Panc1 (cell line): ENCODE data around the gene ATF6B. TPM values are rescaled to one million over a fixed set of nuclear protein-coding genes. Genes with fewer than 3 reads are reported as not detected.

Source experiments
- ATAC-seq: fragments of 200-7000 bp; cut with Tn5 transposase; 2 replicates; pipeline ENCODE4 v1.9.1; 2020; ENCODE audit warnings: mild to moderate bottlenecking, moderate library complexity
- BruUV-seq: library from RNA; stranded (reverse); fragments of 400-500 nt; replicated peaks from 2 replicates; lab custom pipeline; 2021; lab: Mats Ljungman, UMichigan
- CTCF ChIA-PET: fragments of 300-600 bp; sonication (Branson Sonifier 250); formaldehyde crosslinking; loops from one replicate; lab custom pipeline; 2022; ENCODE audit warnings: antibody characterized with exemption; lab: Charles Lee
- POLR2A ChIA-PET: fragments of 300-600 bp; sonication (Branson Sonifier 250); formaldehyde crosslinking; loops from one replicate; lab custom pipeline; 2022; ENCODE audit warnings: antibody characterized with exemption; lab: Charles Lee
- DNase-seq: peaks from one replicate; pipeline ENCODE4 v3.0.0-alpha.2; 2010; ENCODE audit warnings: low read depth, low spot score
- H3K27ac ChIP-seq: 2 replicates; pipeline ENCODE4 v1.5.1; 2011; ENCODE audit warnings: mild to moderate bottlenecking, low read length, inconsistent platforms
- H3K27me3 ChIP-seq: fragments of 200-500 bp; sonication (Bioruptor generic); 2 replicates; pipeline ENCODE4 v1.6.0; 2014; ENCODE audit warnings: low read length, inconsistent platforms; ENCODE audit not compliant: control insufficient read depth, insufficient read depth
- H3K36me3 ChIP-seq: fragments of 200-500 bp; sonication (Bioruptor generic); 2 replicates; pipeline ENCODE4 v1.5.1; 2014; ENCODE audit warnings: inconsistent platforms, mild to moderate bottlenecking, low read length, moderate library complexity; ENCODE audit not compliant: control insufficient read depth, insufficient read depth
- H3K4me1 ChIP-seq: 2 replicates; pipeline ENCODE4 v1.5.1; 2011; ENCODE audit warnings: inconsistent platforms, mild to moderate bottlenecking, low read length, moderate library complexity; ENCODE audit not compliant: control insufficient read depth, insufficient read depth
- H3K4me3 ChIP-seq, 2 experiments: 2 replicates each; pipeline ENCODE4 v1.5.1; 2011 to 2012; ENCODE audit warnings: low read depth in 2 of 2, low read length in 2 of 2, mild to moderate bottlenecking in 2 of 2, inconsistent platforms in 1 of 2, moderate library complexity in 1 of 2
- H3K9me3 ChIP-seq: fragments of 200-500 bp; sonication (Bioruptor generic); 2 replicates; pipeline ENCODE4 v1.5.1; 2014; ENCODE audit warnings: low read depth, mild to moderate bottlenecking, inconsistent platforms, low read length, moderate library complexity; ENCODE audit not compliant: control insufficient read depth, insufficient read depth
- CTCF ChIP-seq: fragments of 450-650 bp; IDR thresholded peaks from 2 replicates; pipeline ENCODE4 v1.5.1; 2017; ENCODE audit warnings: mild to moderate bottlenecking
- POLR2AphosphoS5 ChIP-seq: IDR thresholded peaks from 2 replicates; pipeline ENCODE4 v1.6.1; 2012; ENCODE audit warnings: mild to moderate bottlenecking, low read depth, low read length, moderate library complexity
- SIN3A ChIP-seq: IDR thresholded peaks from 2 replicates; pipeline ENCODE4 v1.6.1; 2012; ENCODE audit warnings: low read depth, mild to moderate bottlenecking, low read length, moderate library complexity, borderline replicate concordance; ENCODE audit not compliant: insufficient read depth
- TCF7L2 ChIP-seq: IDR thresholded peaks from 2 replicates; pipeline ENCODE4 v1.6.1; 2011; ENCODE audit warnings: mild to moderate bottlenecking, low read depth, low read length, inconsistent platforms
- in situ Hi-C: cut with HindIII; loops from 2 replicates; pipeline ENCODE4 v1.10.0; 2016; ENCODE audit warnings: low sequenced_read_pairs, low pct_unique_long_range_greater_than_20kb
- intact Hi-C: fragments of 100-400 bp; cut with micrococcal nuclease; formaldehyde crosslinking; loops from one replicate; pipeline ENCODE4 v1.10.0; 2022; ENCODE audit not compliant: unreplicated experiment
- total RNA-seq: library from RNA; stranded (reverse); gene quantifications from one replicate; pipeline ENCODE4 v1.2.1, GENCODE V29; 2021; ENCODE audit not compliant: unreplicated experiment
- TF ChIP-seq, protein P1 (sequence below), 2 experiments: IDR thresholded peaks; 2 replicates each; pipeline ENCODE4 v1.6.1; 2011 to 2012; ENCODE audit warnings: low read depth in 2 of 2, control low read depth in 1 of 2, low read length in 1 of 2, mild to moderate bottlenecking in 1 of 2, moderate library complexity in 1 of 2; ENCODE audit not compliant: insufficient read depth in 1 of 2

ATF6B gene
- total RNA-seq, 1 experiment from 2014 or later, result 127 TPM

DNA sequence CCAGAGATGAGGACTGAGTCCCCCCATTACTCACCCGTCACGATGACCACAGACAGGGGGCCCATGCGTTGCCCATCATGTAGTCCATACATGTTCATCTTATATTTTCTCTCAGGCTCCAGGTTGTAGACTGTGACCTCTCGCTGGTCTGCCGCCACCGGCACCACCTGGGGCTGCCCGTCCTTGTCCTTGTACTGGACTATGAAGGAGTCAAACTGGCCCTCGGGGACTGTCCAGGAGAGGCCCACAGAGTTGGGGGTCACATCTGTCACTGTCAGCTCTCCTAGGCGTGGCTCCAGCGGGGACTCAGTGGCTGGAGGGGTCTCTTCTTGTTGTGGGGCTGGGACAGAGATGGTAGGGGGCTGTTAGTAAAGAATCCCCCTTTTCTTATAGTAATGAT lies 54.4 kb downstream of the ATF6B start:
- CTCF ChIA-PET, result interaction anchor here (0.6 kb wide), 1 partner anchor 29 kb away, joined by 5 read pairs; no protein-coding TSS in a partner anchor
- POLR2A ChIA-PET, result no interaction called here
- BruUV-seq, result no TSS peak
- ATAC-seq (no peak), DNase-seq (no peak)
- Histone ChIP-seq H3K9me3 (no peaks in the 10 kb centered on the region), H3K4me3 (no peak overlapping the region), H3K27ac (no peak overlapping the region), H3K27me3 (no peaks in the 10 kb centered on the region), H3K4me1 (no peaks in the 10 kb centered on the region), H3K36me3 (no peaks in the 10 kb centered on the region)
- in situ Hi-C loops, result no loop called here
- intact Hi-C loops, result no loop called here
- TF ChIP-seq CTCF (no peak), TCF7L2 (no peak), POLR2AphosphoS5 (no peak), SIN3A (no peak)
- TF ChIP-seq, protein P1, sequence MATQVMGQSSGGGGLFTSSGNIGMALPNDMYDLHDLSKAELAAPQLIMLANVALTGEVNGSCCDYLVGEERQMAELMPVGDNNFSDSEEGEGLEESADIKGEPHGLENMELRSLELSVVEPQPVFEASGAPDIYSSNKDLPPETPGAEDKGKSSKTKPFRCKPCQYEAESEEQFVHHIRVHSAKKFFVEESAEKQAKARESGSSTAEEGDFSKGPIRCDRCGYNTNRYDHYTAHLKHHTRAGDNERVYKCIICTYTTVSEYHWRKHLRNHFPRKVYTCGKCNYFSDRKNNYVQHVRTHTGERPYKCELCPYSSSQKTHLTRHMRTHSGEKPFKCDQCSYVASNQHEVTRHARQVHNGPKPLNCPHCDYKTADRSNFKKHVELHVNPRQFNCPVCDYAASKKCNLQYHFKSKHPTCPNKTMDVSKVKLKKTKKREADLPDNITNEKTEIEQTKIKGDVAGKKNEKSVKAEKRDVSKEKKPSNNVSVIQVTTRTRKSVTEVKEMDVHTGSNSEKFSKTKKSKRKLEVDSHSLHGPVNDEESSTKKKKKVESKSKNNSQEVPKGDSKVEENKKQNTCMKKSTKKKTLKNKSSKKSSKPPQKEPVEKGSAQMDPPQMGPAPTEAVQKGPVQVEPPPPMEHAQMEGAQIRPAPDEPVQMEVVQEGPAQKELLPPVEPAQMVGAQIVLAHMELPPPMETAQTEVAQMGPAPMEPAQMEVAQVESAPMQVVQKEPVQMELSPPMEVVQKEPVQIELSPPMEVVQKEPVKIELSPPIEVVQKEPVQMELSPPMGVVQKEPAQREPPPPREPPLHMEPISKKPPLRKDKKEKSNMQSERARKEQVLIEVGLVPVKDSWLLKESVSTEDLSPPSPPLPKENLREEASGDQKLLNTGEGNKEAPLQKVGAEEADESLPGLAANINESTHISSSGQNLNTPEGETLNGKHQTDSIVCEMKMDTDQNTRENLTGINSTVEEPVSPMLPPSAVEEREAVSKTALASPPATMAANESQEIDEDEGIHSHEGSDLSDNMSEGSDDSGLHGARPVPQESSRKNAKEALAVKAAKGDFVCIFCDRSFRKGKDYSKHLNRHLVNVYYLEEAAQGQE (IDR thresholded peaks at IDR 0.05; ENCODE audit: insufficient read depth in 1 of 2, low read depth in 2 of 2, low read length in 1 of 2), result no peak

- Histone ChIP-seq H3K4me1 (no peaks in the 10 kb centered on the region), H3K4me3 (no peak overlapping the region), H3K9me3 (no peaks in the 10 kb centered on the region), H3K27me3 (no peaks in the 10 kb centered on the region), H3K27ac (no peak overlapping the region), H3K36me3 (no peaks in the 10 kb centered on the region)
- ATAC-seq (no peak), DNase-seq (no peak)
- intact Hi-C loops (no loop called here), in situ Hi-C loops (no loop called here)
- TF ChIP-seq TCF7L2, result no peak
- ChIA-PET POLR2A (no interaction called here), CTCF (interaction anchor here (0.6 kb wide), 1 partner anchor 30 kb away, joined by 5 read pairs; no protein-coding TSS in a partner anchor)
- no TSS peak for BruUV-seq
Measured at GRCh38 chr6:32073101-32073500, 54.9 kb downstream of the ATF6B start.

DNA sequence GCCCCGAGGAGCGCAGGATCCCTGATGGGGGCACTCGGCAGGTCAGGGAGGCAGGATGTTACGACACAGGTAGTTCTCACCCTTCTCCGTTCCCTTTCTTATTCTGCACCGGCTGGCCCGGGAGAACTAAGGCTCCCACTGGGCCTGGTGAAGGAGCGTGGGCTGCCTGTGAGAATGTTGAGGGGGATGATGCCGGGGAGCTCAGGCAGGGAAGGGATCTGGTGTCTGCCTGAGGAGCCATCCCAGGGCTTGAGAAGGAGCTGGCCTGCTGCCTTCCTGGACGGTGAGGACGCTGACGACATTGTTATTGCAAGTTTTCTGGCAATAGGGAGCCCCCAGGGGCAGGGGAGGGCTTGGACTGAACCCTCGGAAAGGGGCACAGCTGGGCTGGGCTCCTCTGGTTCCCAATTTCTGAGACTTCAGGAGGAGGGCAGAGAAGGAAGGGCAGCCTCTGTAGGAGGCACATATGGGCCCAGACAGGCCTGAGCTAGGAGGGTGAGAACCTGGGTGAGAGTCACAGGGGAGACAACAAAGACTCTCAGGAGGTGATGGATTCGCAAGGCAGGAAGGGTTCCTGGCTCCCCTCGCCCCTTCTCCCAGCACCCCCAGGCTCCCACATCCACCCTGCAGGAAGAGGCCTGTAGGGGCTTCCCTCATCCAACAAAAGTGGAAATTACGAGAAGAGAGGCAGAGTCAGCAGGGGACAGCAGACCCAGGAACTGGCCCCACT lies 57.1 kb downstream of the ATF6B start:
- BruUV-seq, result no TSS peak
- 0 out of 2 replicates have a peak, but pooled peaks have one; percentile 33 for ATAC-seq

More for the DNA sequence above, 57.1 kb downstream of the ATF6B start:
- H3K27ac ChIP-seq, result no peak overlapping the region
- H3K4me1 ChIP-seq, result no peaks in the 10 kb centered on the region
- TF ChIP-seq TCF7L2 (no peak), SIN3A (no peak)
- POLR2A ChIA-PET, result no interaction called here
- no peak overlapping the region for H3K4me3 ChIP-seq
- no peak for DNase-seq
- in situ Hi-C loops (no loop called here), intact Hi-C loops (no loop called here)
- H3K27me3 ChIP-seq, result no peaks in the 10 kb centered on the region
- CTCF ChIA-PET, result interaction anchor here (1.0 kb wide), 1 partner anchor 23 kb away, joined by 4 read pairs; no protein-coding TSS in a partner anchor
- H3K36me3 ChIP-seq, result no peaks in the 10 kb centered on the region
- no peaks in the 10 kb centered on the region for H3K9me3 ChIP-seq
